SK-N-SH treated with all-trans-retinoic acid at 6 μM for 48 hours (cell line): Measurements from ENCODE around the gene PHACTR3.

Source experiments
- ARNTL ChIP-seq: fragments of 450-650 bp; formaldehyde crosslinking; IDR thresholded peaks from 2 replicates; pipeline ENCODE4 v1.5.0; 2020; ENCODE audit warnings: low read depth, mild to moderate bottlenecking, moderate library complexity, borderline replicate concordance
- PPARA ChIP-seq: fragments of 250-450 bp; sonication (Bioruptor Pico); IDR thresholded peaks from 2 replicates; pipeline ENCODE4 v1.5.0; 2020; ENCODE audit warnings: mild to moderate bottlenecking, borderline replicate concordance
- RARB ChIP-seq: fragments of 250-450 bp; sonication (Bioruptor Pico); IDR thresholded peaks from 2 replicates; pipeline ENCODE4 v1.8.0; 2021; ENCODE audit warnings: mild to moderate bottlenecking, moderate library complexity
- SNAI2 ChIP-seq: fragments of 250-450 bp; sonication (Bioruptor Pico); IDR thresholded peaks from 2 replicates; pipeline ENCODE4 v1.5.0; 2020; ENCODE audit warnings: mild to moderate bottlenecking, moderate library complexity
- TOX ChIP-seq: fragments of 250-450 bp; sonication (Bioruptor Pico); IDR thresholded peaks from 2 replicates; pipeline ENCODE4 v1.8.0; 2021; ENCODE audit warnings: mild to moderate bottlenecking, moderate library complexity, borderline replicate concordance
- TSHZ2 ChIP-seq: fragments of 250-450 bp; sonication (Bioruptor Pico); IDR thresholded peaks from 2 replicates; pipeline ENCODE4 v1.5.0; 2020; ENCODE audit warnings: mild to moderate bottlenecking, moderate library complexity
- ZC3H10 ChIP-seq: fragments of 250-450 bp; sonication (Bioruptor Pico); IDR thresholded peaks from 2 replicates; pipeline ENCODE4 v1.5.1; 2021; ENCODE audit warnings: mild to moderate bottlenecking, moderate library complexity
- ZFP3 ChIP-seq: fragments of 250-450 bp; sonication (Bioruptor Pico); IDR thresholded peaks from 2 replicates; pipeline ENCODE4 v1.5.0; 2020; ENCODE audit warnings: mild to moderate bottlenecking, moderate library complexity
- ZFP30 ChIP-seq: fragments of 450-650 bp; formaldehyde crosslinking; IDR thresholded peaks from 2 replicates; pipeline ENCODE4 v1.5.0; 2022; ENCODE audit warnings: mild to moderate bottlenecking, moderate library complexity
- ZNF70 ChIP-seq: fragments of 450-650 bp; formaldehyde crosslinking; IDR thresholded peaks from 2 replicates; pipeline ENCODE4 v1.5.0; 2020; ENCODE audit warnings: mild to moderate bottlenecking, moderate library complexity
- ZNF8 ChIP-seq: fragments of 450-650 bp; formaldehyde crosslinking; IDR thresholded peaks from 2 replicates; pipeline ENCODE4 v1.5.0; 2020; ENCODE audit warnings: mild to moderate bottlenecking, moderate library complexity

GRCh38 chr20:59785986-59786795 lies 181.9 kb downstream of the PHACTR3 start:
- no peak for TF ChIP-seq TSHZ2 (CRISPR knock-in tag)
- TF ChIP-seq PPARA = no peak
- no peak for TF ChIP-seq TOX (CRISPR knock-in tag)
- TF ChIP-seq RARB (CRISPR knock-in tag) = no peak
- TF ChIP-seq ZC3H10 (CRISPR knock-in tag) = no peak
- no peak for TF ChIP-seq ARNTL (CRISPR knock-in tag)
- TF ChIP-seq ZNF8 (CRISPR knock-in tag) = no peak
- no peak for TF ChIP-seq ZFP30 (CRISPR knock-in tag)
- TF ChIP-seq ZNF70 = no peak
- TF ChIP-seq SNAI2 (CRISPR knock-in tag) = no peak
- TF ChIP-seq ZFP3 (CRISPR knock-in tag) = no peak
